Neural progenitor cell (in vitro differentiated cells): ENCODE results near the gene CYP11A1. TPM values are rescaled to one million over a fixed set of nuclear protein-coding genes. Genes with fewer than 3 reads are reported as not detected.

Source experiments
- DNase-seq: peaks from one replicate; pipeline ENCODE4 v3.0.0-alpha.2; 2016; ENCODE audit warnings: low spot score
- H2AFZ ChIP-seq: fragments of 200-600 bp; sonication (generic); replicated peaks from 2 replicates; pipeline ENCODE4 v1.6.1; 2016; ENCODE audit warnings: antibody characterized with exemption
- H3F3A ChIP-seq: fragments of 200-600 bp; sonication (generic); 2 replicates; pipeline ENCODE4 v1.6.1; 2016; ENCODE audit warnings: antibody characterized with exemption, low read depth
- H3K27ac ChIP-seq: fragments of 200-600 bp; sonication (generic); 2 replicates; pipeline ENCODE4 v1.5.1; 2016; ENCODE audit warnings: mild to moderate bottlenecking
- H3K27me3 ChIP-seq: fragments of 200-600 bp; sonication (generic); 2 replicates; pipeline ENCODE4 v1.6.1; 2016; ENCODE audit warnings: mild to moderate bottlenecking, moderate library complexity
- H3K36me3 ChIP-seq: fragments of 200-600 bp; sonication (generic); 2 replicates; pipeline ENCODE4 v1.5.1; 2016
- H3K4me1 ChIP-seq: fragments of 200-600 bp; sonication (generic); 2 replicates; pipeline ENCODE4 v1.6.1; 2016; ENCODE audit warnings: mixed run types
- H3K4me2 ChIP-seq: fragments of 200-600 bp; sonication (generic); 2 replicates; pipeline ENCODE4 v1.6.1; 2016
- H3K4me3 ChIP-seq: fragments of 200-600 bp; sonication (generic); 2 replicates; pipeline ENCODE4 v1.5.1; 2016
- H3K79me2 ChIP-seq: fragments of 200-600 bp; sonication (generic); 2 replicates; pipeline ENCODE4 v1.6.1; 2016; ENCODE audit warnings: low read depth
- H3K9ac ChIP-seq: fragments of 200-600 bp; sonication (generic); 2 replicates; pipeline ENCODE4 v1.6.1; 2016
- H3K9me3 ChIP-seq: fragments of 200-600 bp; sonication (generic); 2 replicates; pipeline ENCODE4 v1.5.1; 2016; ENCODE audit warnings: low read depth
- H4K20me1 ChIP-seq: fragments of 200-600 bp; sonication (generic); 2 replicates; pipeline ENCODE4 v1.6.1; 2016; ENCODE audit warnings: low read depth
- H3K27ac Mint-ChIP-seq: 3 replicates; pipeline ENCODE4 v1.8.0; 2021; ENCODE audit warnings: mixed read lengths
- H3K27me3 Mint-ChIP-seq: 2 replicates; pipeline ENCODE4 v1.8.0; 2022; ENCODE audit warnings: low read depth, mild to moderate bottlenecking, inconsistent platforms, moderate library complexity, mixed read lengths; ENCODE audit not compliant: insufficient read depth
- H3K36me3 Mint-ChIP-seq: 3 replicates; pipeline ENCODE4 v1.8.0; 2021; ENCODE audit warnings: mixed read lengths
- H3K4me1 Mint-ChIP-seq: 3 replicates; pipeline ENCODE4 v1.8.0; 2021; ENCODE audit warnings: mixed read lengths
- H3K4me3 Mint-ChIP-seq: 3 replicates; pipeline ENCODE4 v1.8.0; 2021; ENCODE audit warnings: mild to moderate bottlenecking, moderate library complexity, mixed read lengths
- H3K9me3 Mint-ChIP-seq: 3 replicates; pipeline ENCODE4 v1.8.0; 2020; ENCODE audit warnings: mixed read lengths
- EZH2 ChIP-seq: fragments of 200-600 bp; sonication (generic); IDR thresholded peaks from 2 replicates; pipeline ENCODE4 v1.6.1; 2017; ENCODE audit warnings: antibody characterized with exemption, mild to moderate bottlenecking, moderate library complexity
- EZH2phosphoT487 ChIP-seq: fragments of 200-600 bp; sonication (generic); IDR thresholded peaks from 2 replicates; pipeline ENCODE4 v1.6.1; 2017; ENCODE audit warnings: antibody characterized with exemption
- total RNA-seq: library from RNA; depleted of rRNA; stranded (reverse); fragments of >200 nt; gene quantifications from 2 replicates; pipeline ENCODE4 v1.2.3, GENCODE V29; 2015; ENCODE audit warnings: low replicate concordance
- TF ChIP-seq, protein P1 (sequence below): fragments of 200-600 bp; sonication (generic); IDR thresholded peaks from 2 replicates; pipeline ENCODE4 v1.5.1; 2017; ENCODE audit warnings: antibody characterized with exemption, mild to moderate bottlenecking

CYP11A1 gene
- total RNA-seq, 1 donor from 2014 or later: 0.99 TPM

DNA sequence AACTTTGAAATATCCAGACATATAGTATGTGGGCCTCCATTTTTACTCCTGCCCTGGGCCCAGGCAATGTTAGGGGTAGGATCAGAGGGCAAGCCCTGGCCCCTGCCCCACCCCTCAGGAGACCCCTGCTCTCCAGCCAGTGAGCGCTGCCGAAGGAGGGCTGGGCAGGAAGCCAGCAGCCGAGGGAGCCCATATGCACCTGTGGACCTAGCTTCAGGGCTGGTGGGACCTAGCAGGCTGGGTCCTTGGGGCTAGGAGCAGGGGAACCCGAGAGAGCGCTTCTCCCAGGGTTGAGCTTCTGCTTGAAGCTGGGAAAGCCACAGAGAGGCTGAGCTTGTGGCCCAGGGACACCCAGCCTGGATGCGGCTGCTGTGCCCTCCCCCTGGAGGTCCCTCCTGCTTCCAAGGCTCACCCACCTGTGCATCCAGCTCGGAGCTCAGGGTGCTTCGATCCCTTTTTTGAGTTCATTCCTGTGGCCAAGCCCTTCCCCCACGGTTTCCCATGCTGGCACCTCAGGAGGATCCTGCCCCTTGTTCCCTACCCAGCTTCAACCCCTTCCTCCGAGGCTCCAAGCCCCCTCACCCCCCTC, 21.0 kb upstream of the CYP11A1 start:
- Histone ChIP-seq H3K79me2 (no peaks in the 10 kb centered on the region), H3K4me3 (no peak overlapping the region), H3K9me3 (no peaks in the 10 kb centered on the region), H3K9ac (no peak overlapping the region), H3K4me1 (peaks cover 19% of the 10 kb centered on the region), H3K4me2 (no peak overlapping the region), H3K36me3 (no peaks in the 10 kb centered on the region), H4K20me1 (no peaks in the 10 kb centered on the region), H3K27ac (no peak overlapping the region), H3F3A (no peaks in the 10 kb centered on the region), H3K27me3 (no peaks in the 10 kb centered on the region), H2AFZ (no peak overlapping the region)
- Mint-ChIP-seq H3K27ac (no peak overlapping the region), H3K27me3 (peaks cover 4% of the 10 kb centered on the region), H3K9me3 (no peaks in the 10 kb centered on the region), H3K36me3 (no peaks in the 10 kb centered on the region), H3K4me3 (no peak overlapping the region), H3K4me1 (peaks cover 21% of the 10 kb centered on the region)
- TF ChIP-seq, protein P1, sequence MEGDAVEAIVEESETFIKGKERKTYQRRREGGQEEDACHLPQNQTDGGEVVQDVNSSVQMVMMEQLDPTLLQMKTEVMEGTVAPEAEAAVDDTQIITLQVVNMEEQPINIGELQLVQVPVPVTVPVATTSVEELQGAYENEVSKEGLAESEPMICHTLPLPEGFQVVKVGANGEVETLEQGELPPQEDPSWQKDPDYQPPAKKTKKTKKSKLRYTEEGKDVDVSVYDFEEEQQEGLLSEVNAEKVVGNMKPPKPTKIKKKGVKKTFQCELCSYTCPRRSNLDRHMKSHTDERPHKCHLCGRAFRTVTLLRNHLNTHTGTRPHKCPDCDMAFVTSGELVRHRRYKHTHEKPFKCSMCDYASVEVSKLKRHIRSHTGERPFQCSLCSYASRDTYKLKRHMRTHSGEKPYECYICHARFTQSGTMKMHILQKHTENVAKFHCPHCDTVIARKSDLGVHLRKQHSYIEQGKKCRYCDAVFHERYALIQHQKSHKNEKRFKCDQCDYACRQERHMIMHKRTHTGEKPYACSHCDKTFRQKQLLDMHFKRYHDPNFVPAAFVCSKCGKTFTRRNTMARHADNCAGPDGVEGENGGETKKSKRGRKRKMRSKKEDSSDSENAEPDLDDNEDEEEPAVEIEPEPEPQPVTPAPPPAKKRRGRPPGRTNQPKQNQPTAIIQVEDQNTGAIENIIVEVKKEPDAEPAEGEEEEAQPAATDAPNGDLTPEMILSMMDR: no peak
- TF ChIP-seq EZH2: no peak
- TF ChIP-seq EZH2phosphoT487: no peak
- DNase-seq: no peak

DNA sequence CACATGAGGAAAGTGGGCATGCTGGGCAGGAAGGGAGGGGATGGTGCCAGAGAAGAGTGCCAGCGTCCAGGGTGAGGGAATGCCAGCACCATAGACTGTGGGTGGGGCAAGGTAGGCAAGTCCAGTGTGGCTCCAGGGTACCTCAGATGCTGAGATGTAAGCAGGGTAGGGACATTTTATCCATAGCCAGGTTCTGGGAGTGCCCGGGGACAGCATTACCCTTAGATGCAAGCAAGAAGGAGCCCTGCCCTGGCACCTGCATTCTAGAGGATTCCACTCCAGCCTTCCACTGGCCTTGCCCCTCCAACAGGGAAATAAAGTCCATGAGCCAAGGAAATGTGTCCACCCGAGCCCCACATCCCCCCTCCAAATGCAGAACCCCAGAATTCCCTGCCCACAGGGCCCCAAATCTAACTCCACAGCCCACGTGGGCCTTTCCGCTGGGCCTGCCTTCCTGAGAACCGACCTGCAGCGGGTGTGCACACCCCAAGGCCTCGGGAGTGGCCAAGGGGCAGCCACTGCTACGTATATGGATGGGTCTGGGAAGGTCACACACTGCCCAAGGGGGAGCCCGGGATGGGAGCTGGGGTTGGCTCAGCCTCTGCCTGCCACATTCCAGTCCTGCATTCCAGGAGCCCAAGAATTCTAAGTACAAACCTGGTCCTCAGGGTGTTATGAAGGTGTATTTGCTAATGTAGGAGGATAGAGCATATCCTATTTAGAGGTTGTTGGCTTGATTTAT, 20.3 kb upstream of the CYP11A1 start:
- H3K27me3 ChIP-seq: no peaks in the 10 kb centered on the region
- no peak overlapping the region for H3K4me3 Mint-ChIP-seq
- no peaks in the 10 kb centered on the region for H4K20me1 ChIP-seq
- no peaks in the 10 kb centered on the region for H3K9me3 ChIP-seq
- no peaks in the 10 kb centered on the region for H3K9me3 Mint-ChIP-seq
- no peaks in the 10 kb centered on the region for H3F3A ChIP-seq
- H3K9ac ChIP-seq: no peak overlapping the region
- no peak overlapping the region for H2AFZ ChIP-seq
- peaks cover 4% of the 10 kb centered on the region for H3K27me3 Mint-ChIP-seq
- no peaks in the 10 kb centered on the region for H3K36me3 ChIP-seq
- H3K36me3 Mint-ChIP-seq: no peaks in the 10 kb centered on the region
- H3K27ac ChIP-seq: no peak overlapping the region
- no peak overlapping the region for H3K4me3 ChIP-seq
- H3K79me2 ChIP-seq: no peaks in the 10 kb centered on the region
- peak; percentile 37 for DNase-seq
- peaks cover 19% of the 10 kb centered on the region for H3K4me1 ChIP-seq
- TF ChIP-seq EZH2 (no peak), EZH2phosphoT487 (no peak)
- TF ChIP-seq, protein P1: no peak
- H3K27ac Mint-ChIP-seq: no peak overlapping the region
- peaks cover 20% of the 10 kb centered on the region for H3K4me1 Mint-ChIP-seq
- no peak overlapping the region for H3K4me2 ChIP-seq

DNA sequence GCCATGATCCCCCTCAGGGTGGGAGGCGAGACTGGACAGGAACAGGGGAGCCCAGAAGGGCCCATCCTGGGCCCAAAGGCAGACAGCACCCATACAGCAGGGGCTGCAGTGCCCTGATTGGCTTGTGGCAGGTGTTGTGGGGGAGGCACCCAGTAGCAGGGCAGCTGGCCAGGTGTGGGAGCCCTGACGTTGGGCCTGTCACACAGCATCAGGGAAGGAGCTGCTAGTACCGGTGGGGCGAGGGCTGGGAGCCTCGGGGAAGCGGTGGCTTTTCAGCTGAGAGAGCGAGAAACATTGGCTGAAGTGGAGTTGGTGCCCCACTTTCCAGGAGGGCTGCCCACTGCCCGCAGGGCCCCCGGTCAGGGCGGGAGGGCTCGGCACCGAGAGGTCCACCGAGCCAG, 19.7 kb upstream of the CYP11A1 start:
- H3K4me1 Mint-ChIP-seq: peaks cover 14% of the 10 kb centered on the region
- no peaks in the 10 kb centered on the region for H3K9me3 Mint-ChIP-seq

More for the DNA sequence above, 19.7 kb upstream of the CYP11A1 start:
- no peak overlapping the region for H3K4me3 ChIP-seq
- H3K4me2 ChIP-seq: no peak overlapping the region
- H3K79me2 ChIP-seq: no peaks in the 10 kb centered on the region
- H3K9me3 ChIP-seq: no peaks in the 10 kb centered on the region
- H3K27ac Mint-ChIP-seq: peak overlapping the region; percentile 46
- peaks cover 6% of the 10 kb centered on the region for H3K27me3 Mint-ChIP-seq
- H3K36me3 ChIP-seq: no peaks in the 10 kb centered on the region
- H4K20me1 ChIP-seq: no peaks in the 10 kb centered on the region
- H2AFZ ChIP-seq: no peak overlapping the region
- no peaks in the 10 kb centered on the region for H3K36me3 Mint-ChIP-seq
- H3K4me3 Mint-ChIP-seq: no peak overlapping the region
- H3K9ac ChIP-seq: no peak overlapping the region
- no peaks in the 10 kb centered on the region for H3K27me3 ChIP-seq
- no peaks in the 10 kb centered on the region for H3F3A ChIP-seq
- peaks cover 19% of the 10 kb centered on the region for H3K4me1 ChIP-seq
- no peak overlapping the region for H3K27ac ChIP-seq
- TF ChIP-seq EZH2phosphoT487 (no peak), EZH2 (no peak)
- TF ChIP-seq, protein P1: no peak
- DNase-seq: no peak
